ENCODE measurements around the gene NLGN1.
"Not testable (repeated sequence)": the region's sequence is repeated elsewhere in the genome, so short reads cannot be mapped to it uniquely, and the experiment has no call there.

Gene NLGN1

DNA sequence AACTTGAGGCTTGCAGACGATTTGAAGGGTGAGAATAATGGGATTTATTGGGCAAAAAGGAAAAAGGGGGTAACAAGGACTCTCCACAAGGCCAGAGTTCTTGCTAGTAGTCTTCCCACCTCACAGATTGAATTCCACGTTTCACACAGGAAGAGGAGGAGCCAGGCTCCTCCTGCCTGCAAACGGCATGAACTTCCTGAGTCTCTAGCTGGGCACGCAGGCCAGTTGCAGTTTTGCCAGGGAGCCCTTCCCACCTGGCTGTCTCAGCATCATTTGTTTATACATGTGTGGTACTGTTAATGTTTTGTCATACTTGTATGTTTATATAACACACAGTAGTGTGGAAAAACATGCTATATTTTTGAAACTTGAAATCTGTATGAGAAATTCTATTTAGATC, 155.0 kb downstream of the NLGN1 start:
- no peak overlapping the region for H3K4me3 ChIP-seq (ENCODE audit: low read depth, low read length)

DNA sequence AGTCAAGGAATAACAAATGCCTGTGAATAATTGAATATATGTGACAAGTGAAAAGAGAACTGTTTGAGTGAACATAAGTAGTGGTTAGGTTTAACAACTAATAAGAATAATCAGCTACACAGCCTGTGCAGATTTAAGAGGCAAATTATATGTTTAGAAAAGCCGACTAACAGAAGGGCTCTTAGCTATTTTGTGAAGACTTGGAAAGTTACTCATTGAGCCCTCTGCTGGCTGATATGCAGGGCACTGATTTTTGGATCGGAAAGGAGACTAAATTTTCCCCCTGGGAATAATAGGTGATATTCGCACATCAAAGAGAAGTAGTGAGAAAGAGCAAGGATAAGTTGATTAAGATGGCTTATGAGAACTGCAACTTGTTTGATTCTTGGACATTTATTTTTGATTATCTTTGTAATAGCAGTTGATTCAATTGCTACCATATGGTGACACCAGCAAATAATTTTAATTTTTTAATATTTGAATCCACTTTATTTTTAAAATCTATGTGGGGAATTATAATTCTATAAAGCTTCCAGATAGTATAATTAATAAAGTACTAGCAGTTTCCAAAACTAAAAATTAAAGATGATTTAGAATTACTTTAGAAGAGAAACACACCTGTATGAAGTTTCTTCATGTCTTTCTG, 156.2 kb downstream of the NLGN1 start:
- H3K4me3 ChIP-seq (ENCODE audit: low read depth, low read length), result no peak overlapping the region

DNA sequence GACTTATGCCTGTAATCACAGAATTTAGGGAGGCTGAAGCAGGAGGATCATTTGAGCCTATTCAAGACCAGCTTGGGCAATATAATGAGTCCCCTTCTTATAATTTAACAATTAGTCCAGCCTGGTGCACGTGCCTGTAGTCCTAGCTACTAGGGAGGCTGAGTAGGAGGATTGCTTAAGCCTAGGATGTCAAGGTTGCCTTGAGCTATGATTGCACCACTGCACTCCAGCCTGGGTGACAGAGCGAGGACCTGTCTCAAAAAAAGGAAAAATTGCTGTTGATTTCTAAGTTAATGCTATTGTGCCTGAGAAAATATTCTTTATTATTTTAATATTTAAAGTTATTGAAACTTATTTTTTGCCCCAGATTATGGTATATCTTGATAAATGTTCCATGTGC, 159.0 kb downstream of the NLGN1 start:
- no peak overlapping the region for H3K4me3 ChIP-seq (ENCODE audit: low read depth, low read length)

DNA sequence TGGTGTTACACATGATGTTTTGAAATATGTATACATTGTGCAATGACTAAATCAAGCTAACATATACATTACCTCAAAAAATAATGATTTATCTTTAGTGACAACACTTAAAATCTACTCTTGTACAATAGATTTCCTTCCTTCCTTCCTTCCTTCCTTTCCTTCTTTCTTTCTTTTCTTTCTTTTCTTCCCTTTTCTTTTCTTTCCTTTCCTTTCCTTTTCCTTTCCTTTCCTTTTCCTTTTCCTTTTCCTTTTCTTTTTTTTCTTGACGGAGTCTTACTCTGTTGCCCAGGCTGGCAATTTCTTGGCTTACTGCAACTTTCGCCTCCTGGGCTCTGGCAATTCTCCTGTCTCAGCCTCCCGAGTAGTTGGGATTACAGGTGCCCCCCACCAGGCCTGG, 170.5 kb downstream of the NLGN1 start:
- no peak overlapping the region for H3K4me3 ChIP-seq (ENCODE audit: low read depth, low read length)

DNA sequence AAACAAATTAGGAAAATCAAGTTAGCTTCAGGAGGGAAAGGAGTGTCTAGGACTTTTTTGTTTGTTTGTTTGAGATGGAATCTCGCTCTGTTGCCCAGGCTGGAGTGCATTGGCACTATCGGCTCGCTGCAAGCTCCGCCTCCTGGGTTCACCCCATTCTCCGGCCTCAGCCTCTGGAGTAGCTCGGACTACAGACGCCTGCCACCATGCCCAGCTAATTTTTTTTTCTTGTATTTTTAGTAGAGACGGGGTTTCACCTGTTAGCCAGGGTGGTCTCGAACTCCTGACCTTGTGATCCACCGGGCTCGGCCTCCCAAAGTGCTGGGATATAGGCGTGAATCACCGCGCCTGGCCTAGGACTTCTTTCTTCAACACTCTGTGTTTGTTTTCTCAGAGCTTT, 171.1 kb downstream of the NLGN1 start:
- no peak overlapping the region for H3K4me3 ChIP-seq (ENCODE audit: low read depth, low read length)

DNA sequence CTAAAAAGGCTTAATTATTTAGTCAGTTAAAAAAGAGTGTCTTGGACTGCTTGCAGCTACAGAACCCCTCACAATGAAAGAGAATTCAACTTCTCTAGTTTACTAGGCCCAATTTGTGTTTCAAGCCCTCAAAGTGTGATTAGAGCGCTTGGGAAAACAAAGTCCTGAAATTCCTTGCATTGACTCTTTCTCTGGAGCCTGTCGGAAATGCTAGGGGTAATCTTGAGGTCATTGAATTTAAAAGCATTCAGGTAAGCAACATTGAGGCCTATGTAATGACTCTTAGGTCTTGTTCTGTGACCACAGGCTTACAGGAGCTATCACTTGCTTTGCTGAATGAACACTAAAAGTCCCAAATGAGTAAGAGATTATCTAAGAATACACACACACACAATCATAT, 186.0 kb downstream of the NLGN1 start:
- H3K4me3 ChIP-seq (ENCODE audit: low read depth, low read length), result no peak overlapping the region

DNA sequence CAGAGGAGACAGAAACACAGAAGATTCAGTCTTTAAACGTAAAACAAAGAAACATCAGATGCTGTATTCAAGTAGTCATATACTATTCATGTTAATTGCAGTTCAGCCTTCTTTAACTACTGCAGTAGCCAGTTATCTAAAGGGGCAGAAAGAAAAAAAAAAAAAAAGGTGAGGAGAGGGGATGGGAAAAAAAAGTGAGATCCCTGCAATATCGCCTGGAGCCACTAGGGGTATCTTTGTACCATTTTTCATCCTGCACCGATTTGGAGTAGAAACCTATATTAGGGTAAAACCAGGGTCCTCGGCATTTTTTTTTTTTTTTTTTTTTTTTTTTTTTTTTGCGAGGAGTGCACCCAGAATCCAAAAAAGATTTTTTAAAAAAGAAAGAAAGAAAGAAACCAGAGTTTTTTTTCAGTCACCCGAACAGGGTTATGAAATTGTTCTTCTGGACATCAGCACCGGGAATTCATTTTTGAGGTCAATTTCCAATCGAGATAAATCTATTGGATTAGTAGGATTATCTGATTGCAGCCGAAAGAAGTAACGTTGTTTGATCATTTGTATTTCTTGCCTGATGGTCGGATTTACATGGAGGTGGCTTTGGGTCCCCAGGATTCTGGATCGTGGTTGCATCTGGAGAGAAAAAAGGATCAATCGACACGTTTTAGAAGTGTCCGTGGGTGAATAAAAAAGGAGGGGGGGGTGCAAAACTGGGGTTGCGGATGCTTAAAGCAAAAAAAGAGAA, 186.7 kb downstream of the NLGN1 start:
- H3K4me3 ChIP-seq (ENCODE audit: low read depth, low read length), result peak overlapping the region; percentile 49

DNA sequence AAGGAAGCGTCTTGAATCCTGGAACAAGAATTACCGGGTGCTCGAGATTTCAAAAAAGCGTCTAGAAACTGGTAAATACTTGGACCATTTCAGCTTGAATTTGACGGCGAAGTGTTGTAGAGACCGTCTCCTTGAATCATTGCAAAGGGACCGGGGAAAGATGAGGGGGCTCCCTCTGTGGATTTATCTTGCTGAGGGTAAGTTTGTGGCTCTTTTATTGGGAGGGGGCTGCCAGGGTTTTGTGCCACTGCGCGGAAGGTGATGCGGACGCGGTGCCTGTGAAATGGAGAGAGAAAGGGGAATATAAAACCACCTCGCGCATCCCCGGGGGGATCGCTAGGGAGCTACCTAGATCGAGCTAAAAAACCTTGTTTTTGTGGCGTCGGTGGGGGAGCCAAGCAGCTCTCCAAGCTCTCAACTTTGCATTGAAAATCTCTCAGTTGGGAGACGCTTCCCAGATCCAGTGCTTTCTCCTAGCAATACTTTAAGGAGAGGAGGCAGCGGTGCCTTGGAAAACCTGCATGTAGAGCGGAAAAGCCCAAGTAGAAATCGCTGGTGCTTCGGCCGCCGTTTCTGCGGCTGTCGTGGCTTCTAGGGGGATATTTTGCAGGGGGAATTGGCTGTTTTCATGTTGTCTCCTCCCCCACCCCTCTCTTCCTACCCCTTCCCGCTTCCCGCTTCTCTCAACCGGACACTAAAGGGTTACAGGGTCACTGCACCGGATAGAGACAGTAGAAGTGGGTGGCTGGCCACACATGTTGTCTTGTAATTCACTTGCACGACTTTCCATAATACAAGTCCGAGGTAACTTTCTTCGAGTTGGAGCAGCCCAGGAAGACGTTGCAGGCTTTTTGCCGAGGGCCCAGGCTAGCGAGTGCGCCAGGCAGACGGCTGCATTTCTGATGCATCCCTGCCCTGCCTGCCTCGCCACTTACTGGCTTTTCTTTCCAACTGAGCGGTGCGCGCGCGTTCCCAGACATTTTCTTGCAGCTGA, 187.6 kb downstream of the NLGN1 start:
- H3K4me3 ChIP-seq (ENCODE audit: low read depth, low read length), result peak overlapping the region; percentile 49

DNA sequence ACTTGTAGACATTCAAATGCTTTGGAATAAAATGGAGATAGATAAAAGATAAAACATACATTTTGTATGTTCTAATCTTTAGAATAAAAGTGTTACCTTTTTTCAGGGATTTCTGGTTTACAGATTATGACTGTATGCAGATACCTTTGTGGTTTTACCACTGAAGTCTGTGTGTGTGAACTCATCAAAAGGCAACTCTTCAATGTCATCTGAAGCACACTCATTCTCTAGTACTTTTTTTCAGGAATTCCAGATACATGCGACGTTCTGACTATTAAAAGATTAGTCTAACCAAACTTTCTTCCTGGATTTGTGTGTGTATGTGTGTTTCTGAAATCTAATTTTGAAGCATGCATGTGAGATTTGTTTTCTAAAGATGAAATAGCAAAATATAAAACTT, 188.6 kb downstream of the NLGN1 start:
- peak overlapping the region; percentile 49 for H3K4me3 ChIP-seq (ENCODE audit: low read depth, low read length)

DNA sequence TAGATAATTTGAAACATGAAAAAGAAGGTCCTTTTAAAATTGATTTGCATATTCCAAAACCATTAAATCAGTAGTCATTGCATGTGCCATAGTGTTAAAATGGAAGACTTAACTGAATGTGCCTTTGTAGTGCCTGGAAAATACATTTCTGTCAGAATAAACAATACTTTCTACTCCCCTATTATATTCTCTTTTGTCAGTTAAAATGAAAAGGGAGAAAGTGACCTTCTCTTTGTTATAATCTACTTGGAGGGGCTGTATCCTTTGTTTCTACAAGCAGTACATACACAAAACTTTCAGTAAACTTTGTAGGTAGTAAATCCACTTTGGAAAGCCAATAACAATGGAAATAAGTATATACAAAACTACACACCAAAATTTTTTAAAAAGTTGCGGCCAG, 189.5 kb downstream of the NLGN1 start:
- H3K4me3 ChIP-seq (ENCODE audit: low read depth, low read length), result no peak overlapping the region

DNA sequence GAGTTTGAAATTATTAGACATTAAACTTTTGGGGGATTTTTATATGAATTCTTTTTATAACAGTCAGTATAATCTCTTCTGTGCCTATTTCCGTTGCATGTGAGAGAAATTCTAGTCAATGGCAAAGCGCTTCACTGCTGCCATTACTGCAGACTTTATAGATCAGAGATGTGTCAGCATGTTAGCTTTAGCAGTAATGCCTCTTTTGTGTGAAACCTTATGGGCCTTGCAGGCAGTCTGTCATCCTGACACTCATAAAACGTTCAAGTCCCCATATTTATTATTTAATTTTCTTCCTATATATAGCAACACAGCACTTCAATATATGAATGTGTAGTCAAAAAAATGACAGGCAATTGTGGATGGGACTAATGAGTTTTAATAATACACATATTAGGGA, 191.0 kb downstream of the NLGN1 start:
- H3K4me3 ChIP-seq (ENCODE audit: low read depth, low read length), result no peak overlapping the region

DNA sequence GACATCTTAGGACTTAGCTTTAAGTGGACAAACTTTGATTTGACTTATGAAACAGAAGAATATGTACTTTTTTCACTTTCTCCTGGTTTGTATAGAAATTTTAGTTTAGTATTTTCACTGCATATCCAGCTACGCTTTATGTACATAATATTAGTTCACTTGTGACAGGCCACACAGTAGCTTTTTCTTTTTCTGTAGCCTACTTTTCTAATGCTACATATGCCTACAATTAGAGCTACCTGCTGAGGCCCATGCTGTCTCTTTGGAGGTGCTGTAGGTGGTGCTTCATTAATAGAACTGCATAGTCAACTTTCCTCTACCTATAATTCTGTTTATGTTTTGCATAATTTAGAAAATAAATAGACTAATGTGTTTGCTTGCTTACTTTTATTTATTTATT, 191.6 kb downstream of the NLGN1 start:
- H3K4me3 ChIP-seq (ENCODE audit: low read depth, low read length), result no peak overlapping the region

DNA sequence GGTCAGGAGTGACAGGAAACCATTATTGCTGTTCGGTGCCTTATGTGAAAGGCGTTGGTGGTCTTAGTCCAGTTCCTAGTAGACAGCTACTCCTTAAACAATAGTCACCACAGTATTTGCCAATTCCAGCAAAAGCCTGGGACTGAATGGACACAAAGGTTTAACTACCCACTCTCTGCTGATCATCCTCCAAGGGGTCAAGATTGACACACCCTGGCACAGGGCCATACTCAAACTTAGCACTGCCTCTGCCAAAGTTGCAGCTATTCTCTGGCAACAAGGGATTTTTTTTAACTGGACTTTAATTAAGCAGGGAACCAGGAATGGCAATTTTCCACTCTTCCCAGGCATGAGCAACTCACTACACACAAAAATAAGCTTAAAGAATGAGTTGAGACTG, 193.9 kb downstream of the NLGN1 start:
- no peak overlapping the region for H3K4me3 ChIP-seq (ENCODE audit: low read depth, low read length)

DNA sequence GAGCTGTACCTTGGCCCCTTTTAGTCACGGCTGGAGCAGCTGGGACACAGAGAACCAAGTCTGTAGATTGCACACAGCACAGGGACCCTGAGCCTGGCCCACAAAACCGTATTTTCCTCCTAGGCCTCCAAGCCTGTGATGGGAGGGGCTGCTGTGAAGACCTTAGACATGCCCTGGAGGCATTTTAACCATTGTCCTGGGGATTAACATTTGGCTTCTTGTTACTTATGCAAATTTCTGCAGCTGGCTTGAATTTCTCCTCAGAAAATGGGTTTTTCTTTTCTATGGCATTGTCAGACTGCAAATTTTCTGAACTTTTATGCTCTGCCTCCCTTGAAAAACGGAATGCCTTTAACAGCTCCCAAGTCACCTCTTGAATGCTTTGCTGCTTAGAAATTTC, 197.3 kb downstream of the NLGN1 start:
- H3K4me3 ChIP-seq (ENCODE audit: low read depth, low read length), result not testable (repeated sequence)

DNA sequence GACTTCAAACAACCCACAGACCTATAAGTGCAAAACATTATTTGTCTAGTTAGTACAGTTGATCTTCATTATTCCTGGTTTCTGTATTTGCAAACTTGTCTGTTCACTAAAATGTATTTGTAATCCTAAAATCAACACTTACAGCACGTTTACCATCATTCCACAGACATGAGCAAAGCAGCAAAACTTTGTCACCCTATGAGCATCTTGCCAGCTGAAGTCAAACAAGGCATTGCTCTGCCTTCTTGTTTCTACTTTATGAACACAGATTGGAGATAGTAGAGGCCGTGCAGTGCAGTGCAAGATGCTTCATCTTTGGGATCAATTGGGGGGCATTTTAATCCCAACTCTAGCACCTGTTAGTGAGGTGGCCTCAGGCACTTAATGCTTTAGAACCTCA, 202.1 kb downstream of the NLGN1 start:
- no peak overlapping the region for H3K4me3 ChIP-seq (ENCODE audit: low read depth, low read length)

DNA sequence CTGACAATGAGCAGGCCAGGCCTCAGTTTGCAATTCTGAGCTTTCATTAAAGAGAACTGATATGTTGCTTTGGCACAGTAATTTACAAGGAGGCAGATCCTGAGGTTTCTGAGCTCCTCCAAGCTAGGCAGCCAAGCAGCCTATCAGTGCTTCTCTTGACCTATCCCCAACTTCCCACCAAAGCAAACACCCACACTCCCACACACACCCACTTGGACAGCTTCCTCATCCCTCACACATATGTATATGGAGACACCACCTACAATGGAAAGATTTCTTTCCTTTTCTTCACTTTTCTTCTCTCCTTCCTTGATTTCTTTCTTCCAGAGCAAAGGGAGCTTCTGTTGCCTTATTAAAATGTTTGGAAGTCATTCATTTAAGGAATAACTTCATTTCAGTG, 217.0 kb downstream of the NLGN1 start:
- no peak overlapping the region for H3K4me3 ChIP-seq (ENCODE audit: low read depth, low read length)

DNA sequence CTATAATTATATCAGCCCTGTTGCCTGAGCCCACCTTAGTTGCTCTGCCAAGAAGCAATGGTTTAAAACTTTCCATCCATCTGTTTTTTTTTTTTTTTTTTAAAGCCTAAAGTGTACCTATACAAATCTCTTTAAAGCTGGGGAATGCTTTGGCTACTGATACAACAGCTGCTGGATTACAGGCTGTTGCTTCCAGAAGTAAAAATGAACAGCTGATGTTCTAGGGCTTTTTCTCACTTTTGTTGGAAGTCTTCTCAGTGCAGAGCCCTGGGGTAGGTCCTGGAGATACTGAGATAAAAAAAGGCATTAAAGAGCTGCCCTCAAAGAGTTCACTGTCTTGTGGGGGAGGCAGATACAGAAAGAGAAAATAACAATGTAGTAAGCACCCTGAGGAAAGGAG, 218.1 kb downstream of the NLGN1 start:
- H3K4me3 ChIP-seq (ENCODE audit: low read depth, low read length), result no peak overlapping the region

DNA sequence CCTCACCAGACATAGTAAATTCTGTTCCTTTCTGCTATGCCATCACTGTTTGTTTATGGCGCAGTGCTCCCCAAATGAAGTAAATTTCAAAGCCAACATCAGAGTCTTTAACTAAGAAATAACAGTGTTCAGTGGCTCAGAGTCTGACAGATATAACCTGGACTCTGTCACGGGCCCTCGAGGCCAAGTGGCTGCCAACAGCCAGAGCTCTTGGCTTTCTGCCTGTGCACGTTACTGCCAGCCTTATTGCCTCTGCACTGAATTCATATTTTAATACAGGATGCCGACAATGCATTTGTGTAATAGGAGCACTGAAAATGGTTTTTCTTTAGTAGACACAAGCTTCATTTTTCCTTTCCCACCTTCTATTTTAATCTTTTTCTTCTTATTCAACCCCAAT, 219.9 kb downstream of the NLGN1 start:
- no peak overlapping the region for H3K4me3 ChIP-seq (ENCODE audit: low read depth, low read length)

DNA sequence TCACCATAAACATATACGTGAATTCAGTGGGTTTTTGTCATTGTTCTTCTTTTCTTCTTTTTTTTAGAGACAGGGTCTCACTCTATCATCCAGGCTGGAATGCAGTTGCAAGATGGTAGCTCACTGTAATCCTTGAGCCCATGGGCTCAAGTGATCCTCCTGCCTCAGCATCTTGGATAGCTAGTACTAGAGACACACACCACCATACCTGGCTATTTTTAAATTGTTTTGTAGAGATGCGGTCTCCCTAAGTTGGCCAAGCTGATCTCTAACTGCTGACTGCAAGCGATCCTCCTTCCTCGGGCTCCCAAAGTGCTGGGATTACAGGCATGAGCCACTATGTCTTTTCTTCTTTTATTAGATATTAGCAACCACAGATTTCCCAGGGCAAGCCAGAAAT, 220.6 kb downstream of the NLGN1 start:
- H3K4me3 ChIP-seq (ENCODE audit: low read depth, low read length), result no peak overlapping the region

DNA sequence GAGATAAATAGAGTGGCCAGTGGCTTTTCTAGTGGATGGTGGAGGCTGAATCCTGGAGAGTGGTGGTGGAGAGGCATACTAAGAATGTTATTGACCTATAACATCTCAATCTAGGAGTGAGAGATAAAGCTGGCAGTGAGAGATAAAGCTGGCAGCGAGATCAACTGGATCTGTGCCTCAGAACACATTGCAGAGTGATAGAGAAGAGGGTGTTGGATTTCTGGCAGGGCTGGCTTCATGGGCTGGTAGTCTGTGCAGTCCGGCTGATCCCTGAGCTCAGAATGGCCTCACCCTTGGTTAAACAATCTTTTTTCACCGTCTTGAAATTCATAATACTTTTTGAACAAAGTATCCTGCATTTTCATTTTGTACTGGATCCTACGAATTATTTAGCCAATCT, 221.2 kb downstream of the NLGN1 start:
- H3K4me3 ChIP-seq (ENCODE audit: low read depth, low read length), result no peak overlapping the region

DNA sequence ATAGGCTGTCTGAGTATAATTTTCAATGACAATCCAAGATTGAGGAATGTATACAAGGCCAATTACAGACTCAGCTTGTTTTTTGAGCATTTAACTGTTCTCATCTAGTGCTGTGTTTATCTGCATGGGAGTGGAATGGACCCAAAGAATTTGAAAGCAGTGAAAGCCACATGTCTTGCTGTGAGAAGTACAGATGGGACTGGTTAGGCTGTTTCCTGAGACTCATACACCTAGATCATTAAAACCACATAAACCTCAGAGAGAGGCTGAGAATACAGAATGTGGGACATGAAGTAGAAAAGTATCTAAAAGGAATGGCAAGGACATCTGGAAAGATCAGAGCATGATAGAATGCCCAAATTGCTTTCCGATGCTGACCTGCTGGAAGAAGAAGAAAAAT, 224.6 kb downstream of the NLGN1 start:
- no peak overlapping the region for H3K4me3 ChIP-seq (ENCODE audit: low read depth, low read length)

DNA sequence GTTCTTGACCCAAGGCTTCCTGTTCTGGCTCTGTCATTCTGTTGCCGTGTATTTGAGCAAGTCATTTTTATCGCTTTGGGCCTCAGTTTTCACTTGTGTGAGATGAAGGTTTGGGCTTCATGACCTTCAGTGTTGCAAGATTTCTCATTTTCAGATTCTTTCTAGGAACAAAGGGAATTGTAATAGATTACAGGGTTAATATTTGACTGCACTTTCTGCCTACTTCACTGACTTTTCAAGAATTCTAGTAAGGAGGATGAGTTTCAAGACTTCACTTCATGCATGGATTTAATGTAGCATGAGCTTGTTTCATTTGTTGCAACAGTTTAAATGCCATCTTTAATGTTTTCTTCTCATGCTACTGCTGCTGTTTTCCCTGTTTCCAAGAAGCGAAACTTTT, 226.5 kb downstream of the NLGN1 start:
- H3K4me3 ChIP-seq (ENCODE audit: low read depth, low read length), result no peak overlapping the region

Measured in iPS-11a (cell line).